Activated T-cell treated with anti-CD3 and anti-CD28 coated beads for 48 hours (primary cell): ENCODE results near the gene TSGA10.
"Not testable (repeated sequence)": the region's sequence is repeated elsewhere in the genome, so short reads cannot be mapped to it uniquely, and the experiment has no call there.

Experiments used
- DNase-seq: peaks from one replicate; pipeline ENCODE4 v3.0.0-alpha.2; 2020; ENCODE audit warnings: low read depth

Gene TSGA10

GRCh38 chr2:99067871-99068625 lies 86.7 kb downstream of the TSGA10 start:
- no peak for DNase-seq

GRCh38 chr2:99066075-99066958 lies 88.4 kb downstream of the TSGA10 start:
- no peak for DNase-seq

DNA sequence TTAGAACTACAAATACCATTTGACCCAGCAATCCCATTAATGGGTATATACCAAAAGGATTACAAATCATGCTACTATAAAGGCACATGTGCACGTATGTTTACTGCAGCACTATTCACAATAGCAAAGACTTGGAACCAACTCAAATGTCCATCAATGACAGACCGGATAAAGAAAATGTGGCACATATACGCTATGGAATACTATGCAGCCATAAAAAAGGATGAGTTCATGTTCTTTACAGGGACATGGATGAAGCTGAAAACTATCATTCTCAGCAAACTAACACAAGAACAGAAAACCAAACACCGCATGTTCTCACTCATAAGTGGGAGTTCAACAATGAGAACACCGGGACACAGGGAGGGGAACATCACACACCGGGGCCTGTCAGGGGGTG lies 105.6 kb downstream of the TSGA10 start:
- DNase-seq: not testable (repeated sequence)

DNA sequence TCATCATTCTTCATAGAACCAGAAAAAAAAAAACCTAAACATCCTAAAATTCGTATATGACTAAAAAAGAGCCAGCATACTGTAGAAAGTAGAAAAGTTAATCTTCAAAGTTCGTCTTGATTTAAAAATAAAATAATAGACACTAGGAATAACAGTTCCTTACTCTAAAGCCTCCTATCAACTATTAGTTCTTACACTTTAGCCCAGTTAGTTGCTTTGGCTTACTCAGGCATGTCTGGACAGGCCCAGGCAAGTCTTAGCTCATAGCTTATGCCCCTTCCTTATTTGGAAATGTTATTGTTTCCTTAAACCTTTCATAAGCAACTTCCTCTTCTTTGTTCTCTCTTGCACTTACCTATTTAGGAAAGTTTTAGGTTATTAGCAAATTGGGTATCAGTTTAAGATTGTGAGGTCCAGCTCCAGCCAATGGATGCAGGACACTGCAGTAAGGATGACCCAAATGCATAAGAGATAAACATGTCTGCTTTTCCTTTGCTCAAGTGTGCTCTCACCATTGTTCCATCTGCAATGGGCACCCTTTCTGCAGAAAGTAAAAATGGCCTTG lies 113.9 kb downstream of the TSGA10 start:
- DNase-seq: not testable (repeated sequence)

GRCh38 chr2:99035920-99036319 lies 118.8 kb downstream of the TSGA10 start:
- DNase-seq: no peak

DNA sequence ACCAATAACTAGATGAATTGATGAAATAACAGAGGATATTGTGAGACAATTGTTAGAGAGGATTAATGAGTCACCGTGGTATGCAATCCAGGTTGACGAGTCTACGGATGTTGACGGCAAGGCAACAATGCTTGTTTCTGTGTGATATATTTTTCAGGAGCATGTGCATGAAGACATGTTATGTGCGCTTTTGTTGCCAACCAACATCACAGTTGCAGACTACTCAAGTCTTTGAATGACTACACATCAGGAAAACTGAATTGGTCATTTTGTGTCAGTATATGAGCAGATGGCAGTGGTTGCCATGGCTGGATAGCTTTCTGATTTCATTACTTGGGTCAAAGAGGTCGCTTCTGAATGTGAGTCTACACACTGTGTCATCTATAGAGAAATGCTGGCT lies 122.0 kb downstream of the TSGA10 start:
- no peak for DNase-seq

GRCh38 chr2:99032001-99032400 lies 122.7 kb downstream of the TSGA10 start:
- no peak for DNase-seq

GRCh38 chr2:99031481-99031880 lies 123.3 kb downstream of the TSGA10 start:
- DNase-seq: no peak

DNA sequence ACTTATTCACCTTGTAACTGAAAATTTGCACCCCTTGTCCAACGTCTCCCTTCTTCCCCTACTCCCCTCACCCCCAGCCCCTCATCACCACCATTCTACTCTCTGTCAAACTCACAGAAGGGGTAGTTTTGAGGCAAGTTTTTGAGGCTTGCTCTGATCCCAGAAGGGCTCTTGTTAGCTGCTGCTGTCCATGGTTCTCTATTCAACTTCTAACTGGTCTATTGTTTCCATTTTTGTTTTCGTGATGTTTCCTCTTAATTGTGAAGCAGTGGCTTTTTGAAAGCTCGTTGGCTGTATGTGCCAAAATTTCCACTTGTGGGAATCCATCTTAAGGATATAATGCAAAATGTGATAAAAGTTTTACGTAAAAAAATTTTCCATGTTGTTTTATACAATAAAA lies 126.2 kb downstream of the TSGA10 start:
- DNase-seq: no peak

GRCh38 chr2:99027856-99028255 lies 126.9 kb downstream of the TSGA10 start:
- no peak for DNase-seq

DNA sequence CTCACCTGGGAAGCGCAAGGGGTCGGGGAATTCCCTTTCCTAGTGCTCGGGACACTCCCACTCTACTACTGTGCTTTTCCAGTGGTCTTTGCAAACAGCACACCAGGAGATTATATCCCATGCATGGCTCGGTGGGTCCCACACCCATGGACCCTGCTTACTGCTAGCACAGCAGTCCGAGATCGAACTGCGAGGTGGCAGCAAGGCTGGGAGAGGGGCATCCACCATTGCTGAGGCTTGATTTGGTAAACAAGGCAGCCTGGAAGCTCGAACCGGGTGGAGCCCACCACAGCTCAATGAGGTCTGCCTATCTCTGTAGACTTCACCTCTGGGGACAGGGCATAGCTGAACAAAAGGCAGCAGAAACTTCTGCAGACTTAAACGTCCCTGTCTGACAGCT lies 154.0 kb downstream of the TSGA10 start:
- DNase-seq: no peak

- DNase-seq: not testable (repeated sequence)
Measured at GRCh38 chr2:98988695-98989094, 166.0 kb downstream of the TSGA10 start.

DNA sequence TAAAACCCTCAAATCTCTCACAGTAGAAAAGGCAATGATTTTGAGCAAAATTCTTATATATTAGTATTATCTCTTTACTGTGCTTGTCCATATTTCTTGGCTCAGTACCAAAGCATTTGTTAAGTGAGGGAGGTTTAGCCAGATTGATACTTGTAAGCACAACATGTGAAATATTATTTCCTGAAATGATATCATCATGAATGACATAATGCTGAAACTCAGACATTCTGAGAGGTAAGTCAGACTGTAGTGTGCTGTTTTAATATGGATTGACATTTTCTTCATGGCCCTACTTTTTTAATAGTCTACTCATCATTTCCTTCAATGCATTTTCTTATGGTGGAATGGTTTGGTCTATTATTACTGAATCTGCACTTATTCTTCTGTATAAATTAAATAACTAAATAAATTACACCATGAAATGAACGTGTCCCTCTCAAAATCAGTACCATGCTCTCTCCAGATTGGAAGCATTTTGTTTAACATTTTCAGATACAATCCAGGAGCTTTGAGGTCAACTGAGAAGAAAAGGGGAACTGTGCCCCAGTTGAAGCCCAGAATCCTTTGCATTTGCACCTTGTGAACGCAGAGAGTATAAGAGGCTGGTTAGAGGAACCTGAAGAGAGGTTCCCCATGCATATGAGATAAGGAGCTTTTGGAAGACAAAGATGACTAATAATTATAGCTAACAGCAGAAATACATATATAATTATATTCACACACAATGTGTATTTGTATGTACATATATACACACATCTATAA lies 168.7 kb downstream of the TSGA10 start:
- no peak for DNase-seq

DNA sequence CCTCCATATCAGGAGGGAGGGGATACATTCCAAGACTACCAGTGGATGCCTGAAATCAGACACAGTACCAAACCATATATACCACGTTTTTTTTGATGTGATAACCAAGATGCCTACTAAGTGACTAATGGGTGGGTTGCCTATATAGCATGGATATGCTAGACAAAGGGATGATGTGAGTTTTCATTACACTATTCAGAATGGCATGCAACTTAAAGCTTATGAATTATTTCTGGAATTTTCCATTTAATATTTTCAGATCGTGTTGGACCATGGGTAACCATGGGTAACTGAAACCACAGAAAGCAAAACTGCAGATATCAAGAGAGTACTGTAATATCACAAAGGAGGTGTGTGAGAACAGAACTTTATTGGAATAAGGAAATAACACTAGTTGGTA lies 179.1 kb downstream of the TSGA10 start:
- no peak for DNase-seq

DNA sequence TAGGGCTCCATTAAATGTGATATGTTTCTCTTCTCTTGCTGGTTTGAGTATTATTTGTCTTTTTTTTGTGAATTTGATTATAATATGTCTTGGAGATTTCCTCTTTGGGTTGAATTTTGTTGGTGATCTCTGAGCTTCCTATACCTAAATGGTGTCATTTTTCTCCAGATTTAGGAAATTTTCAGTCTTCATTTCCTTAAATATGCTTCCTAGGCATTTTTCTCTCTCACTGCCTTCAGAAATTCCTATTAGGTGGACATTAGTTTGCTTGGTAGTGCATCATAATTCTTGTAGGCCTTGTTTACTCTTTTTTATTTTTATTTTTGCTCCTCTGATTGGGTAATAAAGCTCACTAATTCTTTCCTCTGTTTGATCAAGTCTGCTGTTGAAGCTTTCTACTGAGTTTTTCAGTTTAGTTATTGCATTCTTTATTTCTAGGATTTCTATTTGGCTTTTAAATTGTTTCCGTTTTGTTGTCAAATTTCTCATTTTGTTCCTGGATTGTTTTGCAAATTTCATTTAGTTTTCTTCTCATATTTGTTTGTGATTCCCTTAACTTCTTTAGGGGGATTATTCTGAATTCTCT lies 182.1 kb downstream of the TSGA10 start:
- no peak for DNase-seq

DNA sequence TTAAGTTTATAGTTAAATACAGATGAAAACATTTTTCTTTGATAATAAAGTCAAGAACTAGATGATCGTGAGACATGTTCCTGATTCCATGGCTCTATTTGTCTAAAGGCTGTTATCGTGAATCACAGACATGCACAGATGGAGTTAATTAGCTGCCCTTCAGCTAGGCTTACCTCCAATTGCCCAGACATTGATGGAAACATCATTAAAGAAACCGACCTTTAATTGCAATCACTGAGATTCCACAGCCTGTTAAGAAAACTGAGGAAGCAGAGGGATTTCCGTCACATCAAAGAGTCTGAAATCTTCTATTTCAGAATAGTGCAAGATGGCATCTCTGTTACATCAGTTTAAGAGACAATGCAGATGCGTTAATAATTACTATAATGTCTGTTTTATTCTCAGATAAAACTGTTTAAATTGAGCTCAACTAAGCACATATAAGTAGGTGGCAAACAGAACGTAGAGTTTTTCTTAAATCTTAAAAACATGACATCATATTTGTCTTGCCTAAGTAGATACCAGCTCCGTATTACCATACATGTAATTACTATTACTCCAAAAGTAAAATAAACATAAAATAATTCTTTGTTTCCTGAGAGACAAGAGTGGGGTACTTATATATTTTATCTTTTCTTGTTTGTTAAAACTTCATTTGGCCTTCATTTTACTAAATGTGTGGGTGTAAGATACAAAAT lies 194.8 kb downstream of the TSGA10 start:
- no peak for DNase-seq

DNA sequence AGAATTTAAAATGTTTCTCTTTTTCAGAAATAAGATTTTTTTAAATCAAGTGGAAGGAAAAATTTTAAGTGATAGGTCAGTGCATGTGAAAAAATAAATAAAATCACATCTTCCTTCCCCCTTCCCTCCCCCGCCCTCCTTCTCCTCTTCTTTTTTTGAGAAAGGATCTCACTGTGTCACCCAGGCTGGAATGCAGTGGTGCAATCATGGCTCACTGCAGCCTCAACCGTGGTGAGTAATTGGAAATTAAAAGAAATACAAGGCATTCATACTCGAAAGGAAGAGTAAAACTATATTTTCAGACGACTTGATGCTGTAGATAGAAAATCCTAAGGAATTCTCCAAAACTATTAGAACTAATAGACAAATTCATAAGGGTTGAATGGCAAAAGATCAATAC lies 201.8 kb downstream of the TSGA10 start:
- DNase-seq: no peak

GRCh38 chr2:98948956-98949739 lies 205.6 kb downstream of the TSGA10 start:
- DNase-seq: no peak

GRCh38 chr2:98947554-98947953 lies 207.2 kb downstream of the TSGA10 start:
- DNase-seq: no peak
